HG03378 (cell line): ENCODE measurements around the gene FBXW9.
A peak's percentile ranks its signal among the peaks of the same experiment; 100 is the strongest.
"Not testable (repeated sequence)": the region's sequence is repeated elsewhere in the genome, so short reads cannot be mapped to it uniquely, and the experiment has no call there.

ENCODE experiments used
- ATAC-seq: cut with Tn5 transposase; IDR thresholded peaks from one replicate; pipeline ENCODE4 v1.9.1; 2021; ENCODE audit warnings: mild to moderate bottlenecking, moderate library complexity; ENCODE audit not compliant: unreplicated experiment

The FBXW9 gene

DNA sequence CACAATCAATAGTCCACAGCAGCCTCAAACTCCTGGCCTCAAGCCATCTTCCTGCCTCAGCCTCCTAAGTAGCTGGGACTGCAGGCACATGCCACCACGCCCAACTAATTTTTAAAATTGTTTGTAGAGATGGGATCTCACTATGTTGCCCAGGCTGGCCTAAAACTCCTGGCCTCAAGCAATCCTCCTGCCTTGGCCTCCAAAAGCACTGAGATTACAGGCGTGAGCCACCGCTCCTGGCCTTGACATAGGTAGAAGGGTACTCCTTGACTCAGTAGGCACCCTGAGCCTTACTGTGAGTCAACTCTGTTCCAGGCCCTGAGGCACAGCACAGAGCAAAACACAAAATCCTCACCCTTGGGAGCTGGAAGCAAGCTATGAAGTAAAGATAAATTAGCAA is 19.5 kb upstream of the FBXW9 start:
- ATAC-seq: no peak

DNA sequence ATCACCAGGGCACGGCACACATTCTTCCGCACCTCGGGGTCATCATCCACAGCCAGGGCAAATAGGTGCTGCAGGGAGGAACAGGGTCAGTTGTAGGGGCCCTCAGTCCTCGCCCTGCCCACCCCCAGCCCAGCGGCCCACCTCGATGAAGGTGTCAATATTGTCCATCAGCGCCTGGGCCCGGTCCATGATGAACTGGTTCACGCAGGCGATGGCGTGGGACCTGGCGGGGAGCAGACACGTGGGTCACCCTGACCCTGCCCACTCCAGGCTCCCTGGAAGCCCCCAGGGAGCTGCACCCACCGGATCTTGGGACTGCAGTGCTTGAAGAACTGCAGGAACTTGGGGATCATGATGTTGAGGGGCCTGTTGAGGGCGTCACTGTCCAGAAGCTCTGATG is 18.7 kb upstream of the FBXW9 start:
- ATAC-seq: no peak

DNA sequence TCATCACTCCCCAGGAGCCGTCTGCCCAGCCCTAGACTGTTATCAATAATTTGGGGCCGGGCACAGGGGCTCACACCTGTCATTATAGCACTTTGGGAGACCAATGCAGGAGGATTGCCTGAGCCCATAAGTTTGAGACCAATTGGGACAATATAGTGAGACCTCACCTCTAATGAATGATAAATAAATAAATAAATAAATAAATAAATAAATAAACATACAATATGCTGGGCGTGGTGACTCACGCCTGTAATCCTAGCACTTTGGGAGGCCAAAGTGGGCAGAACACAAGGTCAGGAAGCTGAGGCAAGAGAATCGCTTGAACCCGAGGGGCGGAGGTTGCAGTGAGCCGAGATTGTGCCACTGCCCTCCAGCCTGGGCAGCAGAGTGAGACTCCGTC is 16.9 kb upstream of the FBXW9 start:
- ATAC-seq: not testable (repeated sequence)

DNA sequence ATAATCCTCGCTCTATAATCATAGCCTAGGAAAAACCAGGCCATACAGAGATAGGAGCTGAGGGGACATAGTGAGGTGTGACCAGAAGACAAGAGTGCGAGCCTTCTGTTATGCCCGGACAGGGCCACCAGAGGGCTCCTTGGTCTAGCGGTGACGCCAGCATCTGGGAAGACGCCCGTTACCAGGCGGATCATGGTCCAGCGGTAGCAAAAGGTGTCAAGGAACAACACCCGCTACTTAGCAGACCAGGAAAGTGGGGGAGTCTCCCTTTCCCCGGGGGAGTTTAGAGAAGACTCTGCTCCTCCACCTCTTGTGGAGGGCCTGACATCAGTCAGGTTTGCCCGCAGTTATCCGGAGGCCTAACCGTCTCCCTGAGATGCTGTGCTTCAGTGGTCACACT is 15.6 kb upstream of the FBXW9 start:
- not testable (repeated sequence) for ATAC-seq

DNA sequence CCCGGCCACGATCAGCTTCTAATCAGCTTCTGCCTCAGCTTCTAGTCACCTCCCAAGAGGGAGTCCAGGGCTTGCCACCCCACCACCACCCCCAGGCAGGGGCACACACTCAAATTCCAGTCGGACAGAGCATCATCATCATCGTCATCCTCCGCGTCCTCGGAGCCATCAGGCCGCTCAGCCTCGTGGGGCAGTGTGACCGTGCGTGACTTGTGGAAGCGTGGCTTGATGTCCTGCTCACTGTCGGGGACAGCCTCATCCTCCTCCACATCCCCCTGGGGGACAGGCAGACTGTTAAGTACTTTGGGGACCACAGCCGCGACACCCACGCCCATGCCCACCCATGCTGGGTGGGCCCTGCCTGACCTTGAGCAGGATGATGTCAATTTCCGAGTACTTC is 14.8 kb upstream of the FBXW9 start:
- ATAC-seq: no peak

DNA sequence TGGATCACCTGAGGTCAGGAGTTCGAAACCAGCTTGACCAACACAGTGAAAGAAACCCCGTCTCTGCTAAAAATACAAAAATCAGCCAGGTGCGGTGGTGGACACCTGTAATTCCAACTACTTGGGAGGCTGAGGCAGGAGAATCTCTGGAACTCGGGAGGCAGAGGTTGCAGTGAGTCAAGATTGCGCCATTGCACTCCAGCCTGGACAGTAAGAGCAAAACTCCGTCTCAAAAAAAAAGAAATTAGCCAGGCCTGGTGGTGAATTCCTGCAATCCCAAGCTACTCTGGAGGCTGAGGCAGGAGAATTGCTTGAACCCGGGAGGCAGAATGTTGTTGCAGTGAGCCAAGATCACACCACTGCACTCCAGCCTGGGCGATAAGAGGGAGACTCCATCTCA is 12.2 kb upstream of the FBXW9 start:
- ATAC-seq: no peak

DNA sequence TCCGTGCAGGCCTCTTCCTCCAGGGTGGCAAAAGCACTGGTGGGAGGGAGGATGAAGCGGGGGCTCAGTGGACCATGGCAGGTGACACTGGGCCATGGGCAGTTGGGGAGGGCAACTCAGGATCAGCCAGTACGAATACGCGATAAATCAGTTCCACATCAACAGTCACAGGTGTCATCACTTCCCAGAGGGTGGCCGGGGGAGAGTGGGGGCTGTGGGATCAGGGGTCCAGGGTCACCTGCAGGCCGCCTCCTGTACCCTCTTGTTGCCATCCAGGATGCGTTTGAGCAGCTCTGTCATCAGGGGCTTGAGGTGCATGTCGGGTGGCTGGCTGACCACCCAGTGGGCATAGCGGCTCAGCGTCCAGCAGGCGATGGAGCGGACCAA is 9.9 kb upstream of the FBXW9 start:
- ATAC-seq: no peak

DNA sequence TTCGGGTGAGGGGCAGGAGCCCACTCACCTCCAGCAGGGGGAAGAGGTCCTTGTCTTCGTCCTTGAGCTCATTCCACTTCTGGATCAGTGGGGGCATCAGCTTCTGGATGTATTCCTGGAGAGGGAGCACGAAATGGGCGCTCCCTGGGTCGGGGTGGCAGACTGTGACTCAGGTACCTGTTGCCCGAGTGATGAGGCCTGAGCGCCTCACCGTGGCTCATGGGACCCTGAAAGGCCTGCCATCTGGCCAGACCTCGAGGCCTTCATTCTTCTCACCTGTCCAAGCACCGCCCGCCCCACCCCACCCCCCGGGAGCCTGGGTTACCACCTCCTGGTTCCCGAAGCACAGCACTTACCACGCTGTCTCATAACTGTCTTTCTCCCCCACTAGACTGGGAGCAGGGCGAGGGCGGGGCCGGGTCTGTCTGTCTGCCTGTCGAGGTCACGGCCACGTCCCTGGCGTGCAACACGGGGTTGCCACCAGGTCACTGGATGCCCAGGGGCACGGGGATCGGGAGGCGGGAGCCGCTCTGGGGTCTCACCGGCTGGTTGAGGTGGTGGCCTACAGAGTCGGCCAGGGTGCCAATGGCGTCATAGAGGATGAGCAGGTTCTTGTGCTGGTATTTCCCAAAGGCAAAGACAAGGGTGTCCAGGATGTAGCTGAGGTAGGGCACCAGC is 9.4 kb upstream of the FBXW9 start:
- ATAC-seq: no peak

DNA sequence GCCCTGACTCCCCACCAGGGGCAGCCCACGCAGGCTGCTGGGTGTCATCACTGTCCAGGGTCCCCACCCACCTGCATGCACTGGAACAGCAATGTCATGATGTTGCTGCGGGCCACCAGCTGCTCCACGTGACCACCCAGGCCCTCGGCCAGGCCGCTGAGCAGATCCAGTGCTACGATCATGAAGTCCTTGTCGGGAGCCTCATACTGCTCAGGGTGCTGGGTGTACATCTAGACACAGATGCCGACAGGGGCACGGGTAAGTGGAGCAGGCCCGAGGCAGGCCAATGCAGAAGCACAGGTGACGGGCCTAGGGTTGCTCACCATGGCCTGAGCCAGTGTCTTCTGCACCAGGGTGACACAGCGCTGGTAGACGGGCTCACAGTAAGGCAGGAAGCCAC is 8.7 kb upstream of the FBXW9 start:
- ATAC-seq: no peak

DNA sequence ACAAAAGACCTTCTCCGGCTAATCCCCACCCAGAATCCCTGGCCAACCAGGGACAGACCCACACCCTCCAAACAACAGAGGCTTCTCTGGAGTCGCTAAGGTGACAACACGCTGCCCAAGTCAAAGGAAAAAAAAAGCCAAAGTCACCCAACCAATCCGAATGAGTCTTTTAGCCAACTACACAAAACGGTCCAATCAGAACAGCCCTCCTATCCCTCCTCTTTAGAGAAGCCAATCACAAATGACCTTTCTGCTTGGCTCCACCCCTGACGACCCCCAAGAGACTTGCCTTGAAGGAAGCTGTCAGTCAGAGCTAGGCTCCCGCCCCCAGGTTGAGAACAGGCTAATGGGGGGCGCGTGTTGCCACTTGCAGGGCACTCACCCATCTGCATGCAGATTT is 6.6 kb upstream of the FBXW9 start:
- no peak for ATAC-seq

DNA sequence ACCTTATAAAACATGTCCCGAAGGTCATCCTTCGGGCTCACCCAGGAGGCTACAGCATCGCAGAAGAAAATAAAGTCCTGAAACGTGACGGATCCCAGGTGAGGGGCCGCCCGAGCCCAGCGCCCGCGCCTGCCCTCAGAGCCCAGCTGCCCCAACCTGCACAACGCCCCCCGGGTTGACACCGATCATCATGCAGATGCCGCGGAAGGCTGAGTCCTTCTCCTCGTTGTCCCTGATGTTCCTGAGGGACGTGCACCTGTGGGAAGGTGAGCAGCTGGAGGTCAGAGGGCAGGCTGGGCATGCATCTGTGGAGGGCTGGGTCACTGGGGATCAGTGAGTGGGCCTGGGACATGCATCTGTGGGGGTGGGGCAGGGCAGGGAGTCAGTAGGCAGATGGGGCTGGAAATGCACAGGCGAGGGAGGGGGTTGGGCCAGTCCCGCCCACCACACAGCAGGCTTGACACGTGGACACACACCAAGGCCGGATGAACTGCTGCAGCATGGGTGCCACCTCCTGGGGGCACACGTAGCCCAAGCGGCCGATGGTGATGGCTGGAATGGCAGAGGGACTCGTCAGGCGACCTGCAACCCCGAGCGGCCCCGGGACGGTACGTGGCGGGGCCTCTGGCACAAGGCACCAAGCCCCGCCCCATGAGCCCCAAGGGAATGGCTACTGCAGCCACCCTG is 5.3 kb upstream of the FBXW9 start:
- ATAC-seq: no peak

DNA sequence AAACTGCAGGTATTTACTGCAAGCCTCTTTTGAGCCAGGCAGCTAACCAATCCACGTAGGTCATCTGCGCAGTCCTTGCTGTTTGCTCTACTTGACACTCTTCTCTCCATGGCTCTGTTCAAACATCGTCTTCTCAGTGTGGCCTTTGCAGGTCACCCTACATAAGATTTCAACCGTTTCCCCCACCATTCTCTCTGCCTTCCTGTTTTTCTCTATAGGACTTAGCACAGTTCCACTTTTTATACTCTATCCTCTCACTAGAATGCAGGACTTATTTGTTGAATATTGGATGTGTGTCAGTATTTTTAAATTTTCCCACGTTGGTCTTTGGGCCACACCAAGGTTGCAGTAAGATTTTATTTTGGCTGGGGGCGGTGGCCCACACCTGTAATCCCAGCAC is 1.7 kb upstream of the FBXW9 start:
- ATAC-seq: no peak

DNA sequence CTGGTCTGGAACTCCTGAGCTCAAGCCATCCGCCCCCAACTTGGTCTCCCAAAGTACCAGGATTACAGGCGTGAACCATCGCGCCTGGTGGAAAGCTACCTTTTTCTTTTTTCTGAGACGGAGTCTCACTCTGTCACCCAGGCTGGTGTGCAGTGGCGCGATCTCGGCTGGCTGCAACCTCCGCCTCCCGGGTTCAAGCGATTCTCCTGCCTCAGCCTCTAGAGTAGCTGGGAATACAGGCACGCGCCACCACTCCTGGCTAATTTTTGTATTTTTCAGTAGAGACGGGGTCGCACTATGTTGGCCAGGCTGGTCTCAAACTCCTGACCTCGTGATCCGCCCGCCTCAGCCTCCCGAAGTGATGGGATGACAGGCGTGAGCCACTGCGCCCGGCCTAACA is 994 bp upstream of the FBXW9 start:
- not testable (repeated sequence) for ATAC-seq

DNA sequence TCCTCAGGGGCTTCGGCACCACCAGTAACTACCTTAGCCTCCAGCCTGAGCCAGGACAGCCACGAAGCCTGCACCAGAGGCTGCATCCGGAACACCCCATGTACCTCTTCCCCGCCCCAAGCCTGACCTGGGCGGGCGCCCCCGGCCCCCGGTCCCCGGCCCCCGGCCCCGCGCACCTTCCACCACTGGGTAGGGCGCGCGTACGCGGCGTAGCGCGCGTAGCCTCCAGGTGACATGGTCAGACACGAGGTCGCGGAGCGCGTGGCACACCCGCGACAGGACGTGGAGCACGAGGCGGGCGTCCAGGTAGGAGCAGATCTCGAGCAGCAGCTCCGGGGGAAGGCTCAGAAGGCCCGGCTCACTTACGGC is 450 bp downstream of the FBXW9 start:
- peak; percentile 10 for ATAC-seq

DNA sequence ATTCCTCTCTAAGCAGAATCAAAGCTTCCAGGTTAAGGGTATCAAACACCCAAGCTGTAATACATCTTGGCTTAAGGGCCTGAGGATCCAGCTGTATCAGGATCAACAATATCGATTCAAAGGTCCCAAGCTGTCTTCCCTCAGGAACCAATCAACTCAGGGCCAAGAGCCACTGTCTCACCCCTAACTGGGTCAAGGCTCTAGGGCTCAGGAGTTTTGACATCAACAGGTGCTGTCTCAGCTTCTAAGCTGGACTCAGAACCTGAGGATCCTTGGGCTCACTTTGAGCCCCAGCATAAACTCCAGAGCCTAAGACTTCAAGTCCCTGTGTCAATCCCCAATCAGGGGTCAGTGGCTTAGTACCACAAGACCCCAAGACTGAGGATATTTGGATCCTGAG is 917 bp downstream of the FBXW9 start:
- peak; percentile 8 for ATAC-seq

DNA sequence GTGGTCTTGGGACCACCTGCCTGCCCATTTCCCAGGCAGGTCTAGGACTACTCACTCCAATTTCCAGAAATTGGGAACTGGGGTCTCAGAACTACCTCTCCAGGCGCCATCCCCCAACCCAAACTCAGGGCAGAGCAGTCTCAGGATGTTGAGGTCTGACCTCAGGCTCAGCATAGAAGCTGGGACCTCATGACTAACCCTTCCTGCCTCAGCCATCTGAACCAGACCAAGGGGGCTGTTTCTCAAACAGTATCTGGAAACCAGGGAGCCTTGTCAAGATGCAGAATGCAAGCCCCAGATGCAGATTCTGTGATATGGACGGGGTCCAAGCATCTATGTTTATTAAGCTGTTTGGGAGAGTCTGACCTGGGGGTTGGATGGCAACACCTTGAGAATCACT is 1.3 kb downstream of the FBXW9 start:
- no peak for ATAC-seq

DNA sequence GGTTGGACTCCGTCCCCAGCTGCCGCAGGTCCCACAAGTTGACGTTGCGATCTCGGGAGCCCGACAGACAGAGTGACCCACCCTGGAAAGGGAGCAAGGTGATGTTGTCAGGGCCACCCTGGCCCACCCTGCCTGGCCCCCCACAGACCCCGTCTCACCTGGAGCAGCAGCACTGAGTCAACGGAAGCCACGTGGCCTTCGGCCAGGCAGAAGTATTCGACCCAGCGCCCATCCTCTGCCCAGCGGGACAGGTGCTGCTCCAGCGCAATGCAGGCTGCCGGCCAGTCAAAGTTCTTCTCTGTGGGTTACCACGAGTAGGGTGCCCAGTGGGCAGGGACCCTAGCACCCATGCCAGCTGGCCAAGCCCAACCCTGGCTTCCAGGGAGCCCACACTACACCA is 1.8 kb downstream of the FBXW9 start:
- ATAC-seq: no peak

DNA sequence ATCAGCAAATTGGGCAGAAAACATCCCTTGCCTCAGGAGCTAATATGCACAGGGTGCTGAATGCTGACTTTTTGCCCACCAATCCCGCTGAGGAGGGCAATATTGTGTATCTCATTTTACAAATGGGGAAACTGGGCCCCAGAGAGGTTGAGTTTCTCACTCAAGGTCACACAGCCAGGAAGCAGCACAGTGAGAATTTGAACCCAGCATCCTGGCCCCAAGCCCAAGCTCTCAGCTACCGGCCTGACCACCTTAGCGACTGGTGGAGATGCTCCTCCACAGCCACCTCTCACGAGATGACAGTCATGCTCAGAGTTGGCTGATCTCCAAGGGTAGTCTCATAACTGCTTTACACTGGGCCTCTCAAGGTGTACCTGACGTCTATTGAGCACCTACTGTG is 3.5 kb downstream of the FBXW9 start:
- ATAC-seq: no peak

DNA sequence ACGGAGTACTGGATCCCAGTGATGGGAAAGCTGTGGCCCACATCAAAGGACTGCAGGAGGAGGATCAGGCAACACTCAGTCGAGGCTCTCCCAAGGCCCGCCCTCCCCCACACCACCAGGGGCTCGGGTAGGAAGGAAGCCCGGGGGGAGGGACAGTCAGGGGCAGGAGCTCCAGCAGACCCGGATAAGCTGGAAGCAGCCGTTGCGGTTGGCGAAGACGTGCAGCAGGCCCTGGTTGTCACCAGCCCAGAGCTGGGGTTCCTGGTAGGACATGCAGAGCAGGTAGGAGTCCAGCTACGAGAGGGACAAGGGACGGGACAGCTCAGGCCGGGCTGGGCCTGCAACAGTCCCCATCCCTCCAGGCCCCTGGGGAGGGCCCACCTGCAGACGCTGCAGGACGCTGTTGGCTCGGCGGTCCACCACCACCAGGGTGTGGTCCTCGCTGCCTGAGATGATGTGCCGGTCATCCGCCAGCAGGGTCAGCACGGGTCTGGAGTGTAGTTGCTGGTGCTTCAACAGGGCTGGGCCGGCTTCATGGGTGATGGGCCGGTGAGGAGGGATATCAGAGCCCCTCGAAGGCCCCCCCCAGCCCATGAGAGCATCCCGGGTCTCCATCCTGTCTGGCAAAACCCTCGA is 6.7 kb downstream of the FBXW9 start:
- ATAC-seq: no peak

DNA sequence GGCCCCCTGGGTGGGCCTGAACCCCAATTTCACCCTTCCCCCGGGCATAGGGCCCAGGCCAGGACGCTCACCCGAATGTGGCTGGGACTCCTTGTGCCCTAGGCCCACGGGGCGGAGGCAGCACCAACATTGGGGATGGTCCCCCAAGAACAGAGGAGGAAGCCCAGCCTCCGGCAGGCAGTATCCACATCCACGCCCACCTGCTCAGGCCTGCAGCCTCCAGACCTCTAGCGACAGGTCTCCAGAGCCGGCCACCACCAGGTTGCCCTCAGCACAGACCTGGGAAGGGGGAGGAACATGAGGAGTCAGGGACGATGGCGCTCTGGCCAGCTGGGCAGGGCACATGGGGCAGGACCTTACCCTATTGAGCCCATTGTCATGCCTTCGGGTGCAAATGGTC is 7.4 kb downstream of the FBXW9 start:
- no peak for ATAC-seq

DNA sequence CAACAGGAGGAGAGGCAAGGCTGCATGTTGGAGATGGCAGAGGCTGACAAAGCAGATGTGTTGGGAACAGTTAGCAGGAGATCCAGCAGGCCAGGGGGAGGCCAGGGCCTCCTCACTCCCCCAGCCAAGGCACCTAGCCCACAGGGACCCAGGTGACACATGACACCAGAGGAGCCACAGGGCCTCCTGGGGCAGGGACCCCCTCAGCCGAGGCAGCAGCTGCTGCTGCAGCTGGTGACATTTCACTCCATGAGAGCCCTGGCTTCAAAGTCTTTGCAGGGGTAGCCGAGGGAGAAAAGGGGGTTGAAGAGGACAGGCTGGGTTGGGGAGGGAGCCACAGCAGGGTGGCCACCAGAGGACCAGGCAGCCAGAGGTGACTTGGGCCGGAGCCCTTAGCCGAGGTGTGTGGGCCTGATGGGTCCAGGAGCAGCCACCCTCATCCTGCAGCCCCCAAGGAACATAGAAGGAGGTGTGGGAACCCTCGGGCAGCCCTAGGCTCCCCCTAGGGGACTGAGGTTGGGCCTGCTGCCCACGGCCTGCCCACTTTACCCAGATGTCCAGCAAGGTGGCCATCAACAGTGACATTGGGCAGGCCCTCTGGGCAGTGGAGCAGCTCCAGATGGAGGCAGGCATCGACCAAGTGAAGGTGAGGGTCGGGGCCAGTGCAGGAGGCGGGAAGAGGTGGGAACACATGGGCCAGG is 8.8 kb downstream of the FBXW9 start, which contains the start of gene GNG14:
TSS of gene GNG14 (plus strand) at position 503 of the 701 bp plus-strand sequence. CDS start at position 554, 51 bp downstream.
- ATAC-seq: no peak

DNA sequence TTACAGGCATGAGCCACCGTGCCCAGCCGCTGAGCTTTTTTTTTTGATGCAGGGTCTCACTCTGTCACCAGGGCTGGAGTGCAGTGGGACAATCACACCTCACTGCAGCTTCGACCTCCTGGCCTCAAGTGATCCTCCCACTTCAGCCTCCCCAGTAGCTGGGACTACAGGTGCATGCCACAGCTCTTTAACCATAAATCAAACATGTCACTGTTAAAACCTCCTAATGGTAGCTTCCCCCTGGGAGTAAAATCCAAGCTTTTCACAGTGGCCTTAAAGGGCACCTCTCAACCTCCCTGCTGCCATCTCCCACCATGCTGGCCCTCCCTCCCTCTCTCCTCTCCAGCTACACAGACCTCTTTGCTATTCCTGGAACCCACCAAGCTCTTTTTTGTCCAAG is 10.6 kb downstream of the FBXW9 start:
- ATAC-seq: no peak
